Measurements from ENCODE around the gene CMTM2.
"Not testable (repeated sequence)": the region's sequence is repeated elsewhere in the genome, so short reads cannot be mapped to it uniquely, and the experiment has no call there.

CMTM2 gene

GRCh38 chr16:66553223-66553622 is 26.0 kb upstream of the CMTM2 start:
- no peak for DNase-seq

- DNase-seq: no peak
These were observed 25.2 kb upstream of the CMTM2 start for GRCh38 chr16:66554021-66554420.

- no peak for DNase-seq
These were observed 24.8 kb upstream of the CMTM2 start for GRCh38 chr16:66554495-66554894.

GRCh38 chr16:66560107-66560506 is 19.2 kb upstream of the CMTM2 start:
- DNase-seq: no peak

GRCh38 chr16:66561381-66562080 is 17.7 kb upstream of the CMTM2 start:
- no peak for DNase-seq

GRCh38 chr16:66562409-66562808 is 16.9 kb upstream of the CMTM2 start:
- no peak for DNase-seq

- DNase-seq: no peak
These were observed 16.3 kb upstream of the CMTM2 start for GRCh38 chr16:66562986-66563385.

GRCh38 chr16:66563574-66564334 is 15.5 kb upstream of the CMTM2 start:
- no peak for DNase-seq

GRCh38 chr16:66566051-66566901 is 13.0 kb upstream of the CMTM2 start, which contains the start of gene CMTM1:
TSS of gene CMTM1 (plus strand) at chr16:66566439. CDS start at chr16:66566514, 75 bp downstream.
- no peak for DNase-seq

GRCh38 chr16:66567270-66567669 is 12.0 kb upstream of the CMTM2 start:
- not testable (repeated sequence) for DNase-seq

- DNase-seq: no peak
These were observed 10.9 kb upstream of the CMTM2 start for GRCh38 chr16:66568355-66568754.

- no peak for DNase-seq
These were observed 10.1 kb upstream of the CMTM2 start for GRCh38 chr16:66569131-66569530.

GRCh38 chr16:66569827-66570405 is 9.3 kb upstream of the CMTM2 start:
- DNase-seq: no peak

- no peak for DNase-seq
These were observed 6.9 kb upstream of the CMTM2 start for GRCh38 chr16:66572356-66572755.

GRCh38 chr16:66574081-66574480 is 5.2 kb upstream of the CMTM2 start:
- no peak for DNase-seq

- no peak for DNase-seq
These were observed 4.7 kb upstream of the CMTM2 start for GRCh38 chr16:66574531-66574930.

GRCh38 chr16:66575060-66575459 is 4.2 kb upstream of the CMTM2 start:
- DNase-seq: no peak

GRCh38 chr16:66576296-66576695 is 3.0 kb upstream of the CMTM2 start:
- no peak for DNase-seq

- no peak for DNase-seq
These were observed 1.4 kb downstream of the CMTM2 start for GRCh38 chr16:66580605-66581209.

- no peak for DNase-seq
These were observed 2.1 kb downstream of the CMTM2 start for GRCh38 chr16:66581246-66581952.

GRCh38 chr16:66585481-66586239 is 6.4 kb downstream of the CMTM2 start:
- DNase-seq: no peak

Measured in NCI-H1930 (cell line).